K562 (cell line): ENCODE data around the gene FAM114A1. TPM values are rescaled to one million over a fixed set of nuclear protein-coding genes. Genes with fewer than 3 reads are reported as not detected.
A peak's percentile ranks its signal among the peaks of the same experiment; 100 is the strongest.

Source experiments
- BCOR ChIP-seq: fragments of 450-650 bp; IDR thresholded peaks from 2 replicates; pipeline ENCODE4 v1.6.1; 2016
- GATAD2B ChIP-seq: fragments of 450-650 bp; IDR thresholded peaks from 2 replicates; pipeline ENCODE4 v1.6.1; 2017; ENCODE audit warnings: mild to moderate bottlenecking, borderline replicate concordance
- HNRNPH1 ChIP-seq: fragments of 200-400 bp; formaldehyde crosslinking; optimal IDR thresholded peaks from 2 replicates; pipeline ENCODE3; 2017; ENCODE audit warnings: low read depth, mild to moderate bottlenecking, low read length, moderate library complexity
- HNRNPL ChIP-seq: fragments of 200-400 bp; formaldehyde crosslinking; IDR thresholded peaks from 2 replicates; pipeline ENCODE4 v1.6.1; 2017; ENCODE audit warnings: low read depth, mild to moderate bottlenecking, low read length
- HNRNPLL ChIP-seq: fragments of 200-400 bp; formaldehyde crosslinking; IDR thresholded peaks from 2 replicates; pipeline ENCODE4 v1.6.1; 2017; ENCODE audit warnings: low read length, low read depth, mild to moderate bottlenecking; ENCODE audit not compliant: poor library complexity, severe bottlenecking
- JUND ChIP-seq, 2 experiments: IDR thresholded peaks; 2 replicates in 1 of 2; 3 replicates in 1 of 2; pipeline ENCODE4 v1.6.1; 2011; ENCODE audit warnings: borderline replicate concordance in 2 of 2, low read depth in 2 of 2, low read length in 2 of 2, improper control_type of control experiment in 1 of 2, missing biosample characterization in 1 of 2, missing genetic modification characterization in 1 of 2, missing genetic modification reagents in 1 of 2
- KDM5B ChIP-seq: fragments of 200-600 bp; sonication (generic); IDR thresholded peaks from 2 replicates; pipeline ENCODE4 v1.6.1; 2012; ENCODE audit warnings: low read depth, mild to moderate bottlenecking, moderate library complexity, low read length, control low read depth, inconsistent platforms; ENCODE audit not compliant: insufficient replicate concordance
- MAZ ChIP-seq, 2 experiments: fragments of 450-650 bp in 1 of 2; sonication (generic) in 1 of 2; formaldehyde crosslinking; IDR thresholded peaks in 1 of 2; conservative IDR thresholded peaks in 1 of 2; 2 replicates each; pipeline versions ENCODE4 v1.4.0 to v1.5.0; 2020; ENCODE audit warnings: mild to moderate bottlenecking in 1 of 2, missing genetic modification reagents in 1 of 2
- MCM7 ChIP-seq, 2 experiments: fragments of 450-650 bp; IDR thresholded peaks; 2 replicates each; pipeline ENCODE4 v1.6.1; 2016 to 2018
- POLR2A ChIP-seq: fragments of 450-650 bp; conservative IDR thresholded peaks from 2 replicates; pipeline ENCODE4 v1.6.1; 2016
- POLR2AphosphoS5 ChIP-seq: IDR thresholded peaks from 2 replicates; pipeline ENCODE4 v1.6.1; 2011; ENCODE audit warnings: mild to moderate bottlenecking, low read depth, low read length, moderate library complexity; ENCODE audit not compliant: control insufficient read depth, insufficient read depth
- POLR2G ChIP-seq: fragments of 200-400 bp; formaldehyde crosslinking; IDR thresholded peaks from 2 replicates; pipeline ENCODE4 v1.6.1; 2017; ENCODE audit warnings: low read depth, mild to moderate bottlenecking, antibody characterized with exemption, low read length, moderate library complexity
- SIRT6 ChIP-seq: IDR thresholded peaks from one replicate; pipeline ENCODE4 v1.6.1; 2012; ENCODE audit warnings: low read depth, mild to moderate bottlenecking, control low read depth, inconsistent platforms, low read length, moderate library complexity
- SMAD1 ChIP-seq: fragments of 150-350 bp; IDR thresholded peaks from 2 replicates; pipeline ENCODE4 v1.6.1; 2014; ENCODE audit warnings: low read length, low read depth; ENCODE audit not compliant: partially characterized antibody
- SRF ChIP-seq, 2 experiments: fragments of 250-450, 450-650 bp in 1 of 2; sonication (Bioruptor Pico) in 1 of 2; sonication (generic) in 1 of 2; formaldehyde crosslinking; IDR thresholded peaks; 2 replicates each; pipeline versions ENCODE4 v1.5.0 to v1.5.1; 2020 to 2022; ENCODE audit warnings: mild to moderate bottlenecking in 1 of 2, missing genetic modification reagents in 1 of 2
- TAF9B ChIP-seq: fragments of 450-650 bp; IDR thresholded peaks from 2 replicates; pipeline ENCODE4 v1.6.1; 2018; ENCODE audit warnings: mild to moderate bottlenecking; ENCODE audit not compliant: partially characterized antibody
- ZNF133 ChIP-seq: fragments of 250-450 bp; sonication (Bioruptor Pico); IDR thresholded peaks from 2 replicates; pipeline ENCODE4 v1.4.0; 2020; ENCODE audit warnings: mild to moderate bottlenecking
- ZNF444 ChIP-seq: fragments of 250-450 bp; sonication (Bioruptor Pico); IDR thresholded peaks from 2 replicates; pipeline ENCODE4 v1.4.0; 2020; ENCODE audit warnings: mild to moderate bottlenecking, moderate library complexity
- polyA plus RNA-seq, 8 experiments: library from polyadenylated mRNA; depleted of rRNA in 4 of 8; stranded (reverse) in 5 of 8; unstranded in 3 of 8; fragments of >200 nt; fragmentation: Nextera tagmentation in 2 of 8; fragmentation: Illumina TruSeq in 1 of 8; extraction: Ambion mirVana in 2 of 8; extraction: Trizol in 1 of 8; gene quantifications; 2 replicates each; pipeline versions ENCODE4 v1.2.1 to v1.2.3, GENCODE V29; 2011 to 2014; ENCODE audit warnings: inconsistent platforms in 1 of 8, missing spikeins in 1 of 8
- total RNA-seq, 7 experiments: library from RNA; depleted of rRNA in 6 of 7; stranded (reverse); fragments of >200 nt in 6 of 7; fragmentation: Illumina TruSeq in 2 of 7; extraction: Trizol in 2 of 7; gene quantifications; 2 replicates each; pipeline versions ENCODE4 v1.2.1 to v1.2.3, GENCODE V29; 2011 to 2021; ENCODE audit warnings: low replicate concordance in 1 of 7
- TF ChIP-seq, protein P1 (sequence below): fragments of 200-800 bp; sonication (Bioruptor generic); IDR thresholded peaks from 2 replicates; pipeline ENCODE4 v1.6.1; 2017; ENCODE audit warnings: missing genetic modification characterization, missing compliant biosample characterization
- TF ChIP-seq, protein P2 (sequence below): fragments of 450-650 bp; IDR thresholded peaks from 2 replicates; pipeline ENCODE4 v1.6.1; 2016; ENCODE audit warnings: antibody characterized with exemption
- TF ChIP-seq, protein P3 (sequence below), 3 experiments: fragments of 200-800 bp in 1 of 3; sonication (Bioruptor generic) in 1 of 3; sonication (generic) in 1 of 3; formaldehyde crosslinking in 1 of 3; IDR thresholded peaks; 2 replicates each; pipeline versions ENCODE4 v1.6.1 to v1.8.0; 2016 to 2022; ENCODE audit warnings: mild to moderate bottlenecking in 2 of 3, missing compliant biosample characterization in 2 of 3, missing genetic modification characterization in 2 of 3, missing genetic modification reagents in 1 of 3
- TF ChIP-seq, protein P4 (sequence below), 2 experiments: IDR thresholded peaks; 2 replicates each; pipeline ENCODE4 v1.6.1; 2011; ENCODE audit warnings: borderline replicate concordance in 1 of 2, control low read depth in 1 of 2, low read depth in 1 of 2, low read length in 1 of 2, mild to moderate bottlenecking in 1 of 2, mixed read lengths in 1 of 2, moderate library complexity in 1 of 2; ENCODE audit not compliant: insufficient read depth in 1 of 2, insufficient read length in 1 of 2, poor library complexity in 1 of 2, severe bottlenecking in 1 of 2; ENCODE audit errors: extremely low read depth in 1 of 2

FAM114A1 gene
- total and polyA plus RNA-seq, 9 of the 15 experiments (the other 6 are each of a cell fraction or from before 2014, with no cell fraction given) = 1.8 to 12.0 (median 4.3) TPM

DNA sequence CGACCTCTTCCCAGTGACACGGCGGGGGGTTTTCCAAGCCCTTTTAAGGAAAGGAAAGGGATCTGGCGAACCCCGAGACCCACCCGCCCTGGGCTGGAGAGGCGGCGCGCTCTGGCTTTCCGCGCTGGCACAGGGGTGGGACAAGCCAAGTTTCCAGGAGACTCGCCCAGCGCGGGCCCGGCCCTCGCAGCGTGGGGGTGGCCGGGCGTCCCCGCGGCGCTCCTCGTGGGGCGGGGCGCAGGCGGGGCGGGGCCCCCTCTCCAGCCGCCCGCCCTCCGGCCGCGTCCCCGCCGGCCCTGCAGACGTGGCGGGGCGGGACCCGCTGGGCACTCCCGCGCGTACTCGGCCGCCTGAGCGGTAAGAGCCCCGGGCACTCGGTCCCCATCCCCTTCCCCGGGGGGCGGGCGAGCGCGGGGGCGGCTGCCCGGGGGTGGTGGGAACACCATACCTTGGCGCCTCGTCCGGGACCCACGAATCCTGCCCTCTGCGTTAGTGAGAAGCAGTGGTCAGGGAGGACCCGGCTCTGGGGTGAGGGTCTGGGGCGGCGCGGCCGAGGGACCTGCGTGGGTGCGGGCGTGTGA lies at the start of gene FAM114A1 (continued):
- TF ChIP-seq MAZ (CRISPR knock-in tag; conservative IDR thresholded peaks at IDR 0.05 in 1 of 2, IDR thresholded peaks at IDR 0.05 in 1 of 2) (peak in 1 of 2 experiments; percentile 7; a peak in 1 of 4 replicates), HNRNPL (0 out of 2 replicates have a peak, but pooled peaks have one; percentile 14), SRF (CRISPR knock-in tag; IDR thresholded peaks at IDR 0.05) (0 out of 4 replicates have a peak, but pooled peaks of 1 of the 2 experiments have one; percentile 50), POLR2AphosphoS5 (peak; percentile 38; the same call in 1 of the 2 replicates), HNRNPH1 (no peak), ZNF444 (CRISPR knock-in tag) (no peak), ZNF133 (CRISPR knock-in tag) (no peak), POLR2A (peak; percentile 67), KDM5B (peak; percentile 53), POLR2G (peak; percentile 83), JUND (IDR thresholded peaks at IDR 0.05; ENCODE audit: borderline replicate concordance, low read depth, low read length) (0 out of 2 replicates have a peak, but pooled peaks have one; percentile 20), JUND (tag; IDR thresholded peaks at IDR 0.05; ENCODE audit: borderline replicate concordance, low read depth, low read length) (no peak), SIRT6 (no peak), HNRNPLL (no peak), MCM7 (IDR thresholded peaks at IDR 0.05) (no peak), BCOR (no peak), SMAD1 (peak; percentile 43), GATAD2B (peak; percentile 77), TAF9B (no peak)
- TF ChIP-seq, protein P1, sequence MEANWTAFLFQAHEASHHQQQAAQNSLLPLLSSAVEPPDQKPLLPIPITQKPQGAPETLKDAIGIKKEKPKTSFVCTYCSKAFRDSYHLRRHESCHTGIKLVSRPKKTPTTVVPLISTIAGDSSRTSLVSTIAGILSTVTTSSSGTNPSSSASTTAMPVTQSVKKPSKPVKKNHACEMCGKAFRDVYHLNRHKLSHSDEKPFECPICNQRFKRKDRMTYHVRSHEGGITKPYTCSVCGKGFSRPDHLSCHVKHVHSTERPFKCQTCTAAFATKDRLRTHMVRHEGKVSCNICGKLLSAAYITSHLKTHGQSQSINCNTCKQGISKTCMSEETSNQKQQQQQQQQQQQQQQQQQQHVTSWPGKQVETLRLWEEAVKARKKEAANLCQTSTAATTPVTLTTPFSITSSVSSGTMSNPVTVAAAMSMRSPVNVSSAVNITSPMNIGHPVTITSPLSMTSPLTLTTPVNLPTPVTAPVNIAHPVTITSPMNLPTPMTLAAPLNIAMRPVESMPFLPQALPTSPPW (CRISPR knock-in tag) = peak; percentile 93
- TF ChIP-seq, protein P2, sequence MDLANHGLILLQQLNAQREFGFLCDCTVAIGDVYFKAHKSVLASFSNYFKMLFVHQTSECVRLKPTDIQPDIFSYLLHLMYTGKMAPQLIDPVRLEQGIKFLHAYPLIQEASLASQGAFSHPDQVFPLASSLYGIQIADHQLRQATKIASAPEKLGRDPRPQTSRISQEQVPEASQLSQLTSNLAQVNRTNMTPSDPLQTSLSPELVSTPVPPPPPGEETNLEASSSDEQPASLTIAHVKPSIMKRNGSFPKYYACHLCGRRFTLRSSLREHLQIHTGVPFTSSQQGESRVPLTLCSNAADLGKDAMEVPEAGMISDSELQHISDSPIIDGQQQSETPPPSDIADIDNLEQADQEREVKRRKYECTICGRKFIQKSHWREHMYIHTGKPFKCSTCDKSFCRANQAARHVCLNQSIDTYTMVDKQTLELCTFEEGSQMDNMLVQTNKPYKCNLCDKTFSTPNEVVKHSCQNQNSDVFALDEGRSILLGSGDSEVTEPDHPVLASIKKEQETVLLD = no peak
- TF ChIP-seq, protein P3, sequence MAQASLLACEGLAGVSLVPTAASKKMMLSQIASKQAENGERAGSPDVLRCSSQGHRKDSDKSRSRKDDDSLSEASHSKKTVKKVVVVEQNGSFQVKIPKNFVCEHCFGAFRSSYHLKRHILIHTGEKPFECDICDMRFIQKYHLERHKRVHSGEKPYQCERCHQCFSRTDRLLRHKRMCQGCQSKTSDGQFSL (CRISPR knock-in tag; IDR thresholded peaks at IDR 0.05) = no peak
- TF ChIP-seq, protein P3 (tag; IDR thresholded peaks at IDR 0.05) = no peak; a peak in 1 of 4 replicates
- TF ChIP-seq, protein P4, sequence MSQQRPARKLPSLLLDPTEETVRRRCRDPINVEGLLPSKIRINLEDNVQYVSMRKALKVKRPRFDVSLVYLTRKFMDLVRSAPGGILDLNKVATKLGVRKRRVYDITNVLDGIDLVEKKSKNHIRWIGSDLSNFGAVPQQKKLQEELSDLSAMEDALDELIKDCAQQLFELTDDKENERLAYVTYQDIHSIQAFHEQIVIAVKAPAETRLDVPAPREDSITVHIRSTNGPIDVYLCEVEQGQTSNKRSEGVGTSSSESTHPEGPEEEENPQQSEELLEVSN (IDR thresholded peaks at IDR 0.05; ENCODE audit: borderline replicate concordance in 1 of 2, extremely low read depth in 1 of 2, insufficient read depth in 1 of 2, insufficient read length in 1 of 2, low read depth in 1 of 2, low read length in 1 of 2, poor library complexity in 1 of 2, severe bottlenecking in 1 of 2) = peak; percentile 13 to 73
